Spleen (tissue), 7 donors: ENCODE measurements around the gene OSGIN1.

Source experiments
- POLR2A ChIP-seq, 3 donors: fragments of 450-650 bp; IDR thresholded peaks; one replicate each; pipeline ENCODE4 v1.5.1; 2017; ENCODE audit warnings: antibody characterized with exemption in 3 of 3, mild to moderate bottlenecking in 1 of 3
- POLR2AphosphoS5 ChIP-seq, 3 donors: sonication (generic); formaldehyde crosslinking; IDR thresholded peaks; one replicate each; pipeline ENCODE4 v1.5.1; 2017; ENCODE audit warnings: antibody characterized with exemption in 3 of 3
- TF ChIP-seq, protein P1 (sequence below), 11 experiments: fragments of 200-600 bp in 7 of 11; fragments of 450-650 bp in 4 of 11; sonication (generic) in 4 of 11; IDR thresholded peaks in 8 of 11; conservative IDR thresholded peaks in 3 of 11; 1 replicate in 7 of 11; 2 replicates in 4 of 11; pipeline versions ENCODE4 v1.4.0 to v1.8.0; 2016 to 2021; ENCODE audit warnings: antibody characterized with exemption in 11 of 11, inconsistent platforms in 4 of 11, mild to moderate bottlenecking in 1 of 11
- donor health status: DM: no; HTN: no; CAD: no; lungs with moderate emphysema.
- donor health status: DM: no; HTN: no; CAD: no.
- donor health status: DM: no; HTN: no; CAD: no.

DNA sequence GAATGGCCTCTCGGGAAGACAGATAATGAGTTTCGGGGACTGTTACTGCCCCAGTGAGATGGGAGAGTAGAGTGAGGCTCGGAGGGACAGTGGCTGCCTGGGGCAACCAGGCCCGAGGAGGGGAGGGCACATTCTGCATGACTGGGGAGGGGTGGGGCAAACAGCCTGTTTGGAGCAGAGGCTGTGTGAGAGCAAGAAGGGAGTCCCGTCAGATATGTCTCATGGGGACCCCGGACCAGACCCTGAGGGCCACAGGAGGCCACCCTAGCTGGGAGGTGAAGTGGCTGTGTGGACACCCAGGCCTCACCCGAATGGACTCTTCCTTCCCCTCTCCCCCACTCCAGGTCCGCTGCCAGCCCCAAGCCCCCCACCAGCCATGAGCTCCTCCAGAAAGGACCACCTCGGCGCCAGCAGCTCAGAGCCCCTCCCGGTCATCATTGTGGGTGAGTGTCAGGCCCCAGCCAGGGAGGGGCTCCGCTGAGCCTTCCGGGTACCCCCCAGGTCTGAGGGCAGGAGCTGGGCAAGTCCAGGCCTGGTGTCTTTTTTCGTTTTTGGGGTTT is 4.3 kb downstream of the OSGIN1 start:
- no peak for TF ChIP-seq POLR2AphosphoS5 (IDR thresholded peaks at IDR 0.05)
- TF ChIP-seq, protein P1, sequence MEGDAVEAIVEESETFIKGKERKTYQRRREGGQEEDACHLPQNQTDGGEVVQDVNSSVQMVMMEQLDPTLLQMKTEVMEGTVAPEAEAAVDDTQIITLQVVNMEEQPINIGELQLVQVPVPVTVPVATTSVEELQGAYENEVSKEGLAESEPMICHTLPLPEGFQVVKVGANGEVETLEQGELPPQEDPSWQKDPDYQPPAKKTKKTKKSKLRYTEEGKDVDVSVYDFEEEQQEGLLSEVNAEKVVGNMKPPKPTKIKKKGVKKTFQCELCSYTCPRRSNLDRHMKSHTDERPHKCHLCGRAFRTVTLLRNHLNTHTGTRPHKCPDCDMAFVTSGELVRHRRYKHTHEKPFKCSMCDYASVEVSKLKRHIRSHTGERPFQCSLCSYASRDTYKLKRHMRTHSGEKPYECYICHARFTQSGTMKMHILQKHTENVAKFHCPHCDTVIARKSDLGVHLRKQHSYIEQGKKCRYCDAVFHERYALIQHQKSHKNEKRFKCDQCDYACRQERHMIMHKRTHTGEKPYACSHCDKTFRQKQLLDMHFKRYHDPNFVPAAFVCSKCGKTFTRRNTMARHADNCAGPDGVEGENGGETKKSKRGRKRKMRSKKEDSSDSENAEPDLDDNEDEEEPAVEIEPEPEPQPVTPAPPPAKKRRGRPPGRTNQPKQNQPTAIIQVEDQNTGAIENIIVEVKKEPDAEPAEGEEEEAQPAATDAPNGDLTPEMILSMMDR (IDR thresholded peaks at IDR 0.05 in 8 of 11, conservative IDR thresholded peaks at IDR 0.05 in 3 of 11): no peak
- no peak for TF ChIP-seq POLR2A (IDR thresholded peaks at IDR 0.05)
